HG03025 (cell line): ENCODE measurements around the gene LRPAP1.
"Not testable (repeated sequence)": the region's sequence is repeated elsewhere in the genome, so short reads cannot be mapped to it uniquely, and the experiment has no call there.

Source experiments
- ATAC-seq: cut with Tn5 transposase; IDR thresholded peaks from one replicate; pipeline ENCODE4 v1.9.1; 2021; ENCODE audit warnings: mild to moderate bottlenecking, moderate library complexity; ENCODE audit not compliant: unreplicated experiment, low FRiP score

The LRPAP1 gene

GRCh38 chr4:3464911-3465697 lies 67.1 kb downstream of the LRPAP1 start:
- no peak for ATAC-seq

- ATAC-seq = no peak
These were observed 67.8 kb downstream of the LRPAP1 start for GRCh38 chr4:3464349-3464905.

GRCh38 chr4:3463556-3464348 lies 68.5 kb downstream of the LRPAP1 start:
- no peak for ATAC-seq

GRCh38 chr4:3462790-3463415 lies 69.3 kb downstream of the LRPAP1 start, which contains the start of gene DOK7:
DOK7 (plus strand) TSS chr4:3463306; CDS start chr4:3463376, 70 bp downstream.
- ATAC-seq = no peak

GRCh38 chr4:3462321-3462789 lies 69.9 kb downstream of the LRPAP1 start:
- no peak for ATAC-seq

- no peak for ATAC-seq
These were observed 70.5 kb downstream of the LRPAP1 start for GRCh38 chr4:3461515-3462291.

GRCh38 chr4:3460926-3461325 lies 71.3 kb downstream of the LRPAP1 start:
- no peak for ATAC-seq

- not testable (repeated sequence) for ATAC-seq
These were observed 73.1 kb downstream of the LRPAP1 start for GRCh38 chr4:3459156-3459555.

- ATAC-seq = no peak
These were observed 73.9 kb downstream of the LRPAP1 start for GRCh38 chr4:3458371-3458770.

- ATAC-seq = not testable (repeated sequence)
These were observed 76.6 kb downstream of the LRPAP1 start for GRCh38 chr4:3455596-3455995.
